ENCODE results near the gene AP2A2. TPM values are rescaled to one million over a fixed set of nuclear protein-coding genes. Genes with fewer than 3 reads are reported as not detected.

AP2A2 gene
- total RNA-seq, 1 experiment from 2014 or later: 92.9 TPM

GRCh38 chr11:1025410-1026162 is 99.9 kb downstream of the AP2A2 start:
- no peaks in the 10 kb centered on the region for H3K27me3 Mint-ChIP-seq (ENCODE audit: unreplicated experiment)
- H3K36me3 Mint-ChIP-seq (ENCODE audit: insufficient read depth, unreplicated experiment): peaks cover 20% of the 10 kb centered on the region
- no peak for TF ChIP-seq CTCF (IDR thresholded peaks at IDR 0.05; ENCODE audit: unreplicated experiment)
- no peak overlapping the region for H3K27ac Mint-ChIP-seq (ENCODE audit: unreplicated experiment)
- H3K9me3 Mint-ChIP-seq (ENCODE audit: low read depth, unreplicated experiment): peaks cover 2% of the 10 kb centered on the region
- DNase-seq: no peak
- H3K4me1 Mint-ChIP-seq (ENCODE audit: low read depth, unreplicated experiment): no peaks in the 10 kb centered on the region
- no peak overlapping the region for H3K4me3 Mint-ChIP-seq (ENCODE audit: low read depth, unreplicated experiment)
- CTCF ChIA-PET: no interaction called here
- no TSS peak for BruUV-seq (replicated peaks)
- intact Hi-C loops (cut with micrococcal nuclease; ENCODE audit: unreplicated experiment): no loop called here

- intact Hi-C loops (cut with micrococcal nuclease; ENCODE audit: unreplicated experiment): no loop called here
- Mint-ChIP-seq H3K9me3 (ENCODE audit: low read depth, unreplicated experiment) (peaks cover 2% of the 10 kb centered on the region), H3K27me3 (ENCODE audit: unreplicated experiment) (no peaks in the 10 kb centered on the region), H3K36me3 (ENCODE audit: insufficient read depth, unreplicated experiment) (peaks cover 20% of the 10 kb centered on the region), H3K4me3 (ENCODE audit: low read depth, unreplicated experiment) (no peak overlapping the region), H3K27ac (ENCODE audit: unreplicated experiment) (no peak overlapping the region), H3K4me1 (ENCODE audit: low read depth, unreplicated experiment) (no peaks in the 10 kb centered on the region)
- TF ChIP-seq CTCF (IDR thresholded peaks at IDR 0.05; ENCODE audit: unreplicated experiment): no peak
- CTCF ChIA-PET: no interaction called here
- BruUV-seq (replicated peaks): no TSS peak
- no peak for DNase-seq
Observed at GRCh38 chr11:1026163-1026450, 100.4 kb downstream of the AP2A2 start.

DNA sequence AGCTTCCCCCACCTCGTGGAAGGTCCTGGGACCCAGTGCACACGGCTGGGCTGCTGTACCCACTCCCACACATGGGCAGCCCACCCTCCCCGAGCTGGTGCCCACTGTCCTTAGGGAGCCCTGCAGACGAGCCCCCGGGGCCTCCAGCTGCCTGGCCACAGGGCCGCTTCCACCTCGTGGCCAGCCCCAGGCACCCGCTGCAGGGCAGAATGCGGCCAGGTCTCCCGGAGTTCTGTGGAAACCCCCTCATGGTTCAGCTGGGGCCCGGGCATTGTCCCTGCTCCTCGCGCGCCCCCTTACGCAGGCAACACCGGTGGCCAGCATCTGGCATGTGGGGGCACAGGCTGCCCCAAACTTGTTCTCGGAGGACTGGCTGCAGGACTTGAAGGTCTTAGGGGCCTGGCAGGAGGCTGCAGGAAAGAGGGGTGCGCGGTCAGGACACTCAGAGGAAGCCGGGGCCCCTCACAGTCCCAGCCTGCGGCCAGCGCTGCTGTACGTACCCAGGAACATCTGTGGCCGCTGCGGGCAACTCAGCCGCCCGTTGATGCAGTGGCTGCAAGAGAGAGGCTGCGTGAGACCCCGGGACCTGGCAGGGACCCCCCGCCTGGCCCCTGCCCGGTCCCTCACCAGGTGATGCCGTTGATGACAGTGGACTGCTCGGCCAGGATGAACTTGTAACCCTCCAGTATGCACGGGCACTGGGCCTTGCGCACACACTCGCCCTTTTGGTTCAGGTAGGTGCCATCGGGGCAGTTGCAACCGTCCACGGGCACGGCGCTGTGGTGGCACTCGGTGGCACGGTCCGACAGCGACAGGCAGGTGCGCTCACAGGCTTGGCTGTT is 101.2 kb downstream of the AP2A2 start:
- no peak for TF ChIP-seq CTCF (IDR thresholded peaks at IDR 0.05; ENCODE audit: unreplicated experiment)
- H3K9me3 Mint-ChIP-seq (ENCODE audit: low read depth, unreplicated experiment): peaks cover 2% of the 10 kb centered on the region
- H3K4me1 Mint-ChIP-seq (ENCODE audit: low read depth, unreplicated experiment): no peaks in the 10 kb centered on the region
- H3K4me3 Mint-ChIP-seq (ENCODE audit: low read depth, unreplicated experiment): no peak overlapping the region
- peaks cover 20% of the 10 kb centered on the region for H3K36me3 Mint-ChIP-seq (ENCODE audit: insufficient read depth, unreplicated experiment)
- intact Hi-C loops (cut with micrococcal nuclease; ENCODE audit: unreplicated experiment): no loop called here
- H3K27ac Mint-ChIP-seq (ENCODE audit: unreplicated experiment): no peak overlapping the region
- no TSS peak for BruUV-seq (replicated peaks)
- no peak for DNase-seq
- no peaks in the 10 kb centered on the region for H3K27me3 Mint-ChIP-seq (ENCODE audit: unreplicated experiment)
- CTCF ChIA-PET: no interaction called here

DNA sequence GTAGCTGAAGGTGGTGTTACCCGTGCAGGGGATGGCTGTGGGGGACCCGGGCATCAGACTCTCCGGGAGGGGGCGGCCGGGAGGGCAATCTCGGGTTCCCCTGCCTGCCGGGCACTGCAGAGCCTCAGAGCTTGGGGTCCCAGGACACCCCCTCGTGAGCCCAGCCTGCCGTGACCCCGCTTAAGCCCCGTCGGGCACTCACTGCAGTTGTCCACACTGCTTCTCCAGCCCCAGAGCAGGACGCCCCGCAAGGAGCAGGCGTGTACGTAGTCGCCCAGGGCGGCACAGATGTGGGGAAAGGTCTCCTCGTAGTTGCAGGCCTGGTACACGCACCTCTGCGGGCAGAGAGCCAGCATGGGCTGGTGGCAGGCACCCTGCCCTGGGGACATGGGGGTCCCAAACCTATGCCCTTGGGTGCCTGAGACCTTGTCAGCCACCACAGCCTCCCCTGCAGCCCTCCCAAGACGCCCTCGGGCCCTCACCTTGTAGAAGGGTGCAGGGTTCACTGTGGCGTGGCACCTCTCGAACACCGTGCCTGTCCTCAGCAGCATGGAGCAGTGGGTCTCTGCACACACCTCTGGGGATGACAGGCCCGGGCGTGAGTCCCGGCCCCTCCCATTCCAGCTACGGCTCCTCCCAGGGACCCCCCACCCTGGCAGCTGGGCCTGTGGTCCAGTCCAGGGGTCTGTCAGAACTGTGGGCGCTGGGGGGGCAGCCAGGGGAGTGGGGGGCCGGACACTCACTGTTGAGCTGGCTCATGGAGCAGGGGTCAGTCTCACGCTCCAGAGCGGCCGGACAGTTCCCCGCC is 102.0 kb downstream of the AP2A2 start:
- Mint-ChIP-seq H3K4me1 (ENCODE audit: low read depth, unreplicated experiment) (no peaks in the 10 kb centered on the region), H3K4me3 (ENCODE audit: low read depth, unreplicated experiment) (no peak overlapping the region), H3K27ac (ENCODE audit: unreplicated experiment) (no peak overlapping the region), H3K27me3 (ENCODE audit: unreplicated experiment) (no peaks in the 10 kb centered on the region), H3K9me3 (ENCODE audit: low read depth, unreplicated experiment) (peaks cover 2% of the 10 kb centered on the region), H3K36me3 (ENCODE audit: insufficient read depth, unreplicated experiment) (peaks cover 24% of the 10 kb centered on the region)
- intact Hi-C loops (cut with micrococcal nuclease; ENCODE audit: unreplicated experiment): no loop called here
- CTCF ChIA-PET: no interaction called here
- BruUV-seq (replicated peaks): no TSS peak
- no peak for TF ChIP-seq CTCF (IDR thresholded peaks at IDR 0.05; ENCODE audit: unreplicated experiment)
- DNase-seq: no peak
